ENCODE data around the gene TMEM89. TPM values are rescaled to one million over a fixed set of nuclear protein-coding genes. Genes with fewer than 3 reads are reported as not detected.

The TMEM89 gene
- total RNA-seq, 1 experiment from 2014 or later = not detected

GRCh38 chr3:48595075-48595525 is 26.5 kb downstream of the TMEM89 start, which contains the start of gene COL7A1:
Gene COL7A1 (minus strand): TSS chr3:48595329. CDS start chr3:48595159, 170 bp downstream.
- peak within 1 kb of the TSS; percentile 48 for H3K4me3 Mint-ChIP-seq (ENCODE audit: unreplicated experiment)
- DNase-seq (ENCODE audit: unreplicated experiment) = no peak

GRCh38 chr3:48594417-48595049 is 27.0 kb downstream of the TMEM89 start:
- ChIA-PET CTCF (interaction anchor here (0.5 to 1.0 kb wide), 3 partner anchors 14 to 72 kb away, joined by 3 to 7 read pairs (median 4); no protein-coding TSS in a partner anchor), POLR2A (interaction anchor here (1.0 to 8.9 kb wide), 5 partner anchors 15 to 122 kb away, joined by 3 to 93 read pairs (median 3); partner anchors contain the start of genes IP6K2, SLC26A6 and UQCRC1)
- DNase-seq (ENCODE audit: unreplicated experiment) = no peak
- no peak for TF ChIP-seq CTCF (IDR thresholded peaks at IDR 0.05; ENCODE audit: unreplicated experiment)
- peaks cover 29% of the 10 kb centered on the region for H3K36me3 Mint-ChIP-seq (ENCODE audit: insufficient read depth, unreplicated experiment)
- intact Hi-C loops (cut with micrococcal nuclease) = no loop called here
- BruUV-seq (replicated peaks) = TSS peak; percentile 21
- no peaks in the 10 kb centered on the region for H3K27me3 Mint-ChIP-seq (ENCODE audit: insufficient read depth, unreplicated experiment)
- H3K27ac Mint-ChIP-seq (ENCODE audit: low read depth, unreplicated experiment) = peak overlapping the region; percentile 59
- H3K9me3 Mint-ChIP-seq (ENCODE audit: unreplicated experiment) = no peaks in the 10 kb centered on the region
- H3K4me3 Mint-ChIP-seq (ENCODE audit: unreplicated experiment) = peak overlapping the region; percentile 48
- peaks cover 46% of the 10 kb centered on the region for H3K4me1 Mint-ChIP-seq (ENCODE audit: insufficient read depth, unreplicated experiment)

More at GRCh38 chr3:48595075-48595525, 26.5 kb downstream of the TMEM89 start, which contains the start of gene COL7A1:
- Mint-ChIP-seq H3K27ac (ENCODE audit: low read depth, unreplicated experiment) (peak within 1 kb of the TSS; percentile 68), H3K9me3 (ENCODE audit: unreplicated experiment) (no peaks in the 10 kb centered on the region), H3K4me1 (ENCODE audit: insufficient read depth, unreplicated experiment) (peaks cover 49% of the 10 kb centered on the region), H3K36me3 (ENCODE audit: insufficient read depth, unreplicated experiment) (peaks cover 28% of the 10 kb centered on the region), H3K27me3 (ENCODE audit: insufficient read depth, unreplicated experiment) (no peaks in the 10 kb centered on the region)
- no peak for TF ChIP-seq CTCF (IDR thresholded peaks at IDR 0.05; ENCODE audit: unreplicated experiment)
- POLR2A ChIA-PET = interaction anchor here (0.9 to 8.9 kb wide), 8 partner anchors 14 to 155 kb away, joined by 3 to 107 read pairs (median 4); partner anchors contain the start of genes CCDC51, IP6K2, PFKFB4 and SLC26A6
- CTCF ChIA-PET = interaction anchor here (0.5 to 1.0 kb wide), 3 partner anchors 14 to 71 kb away, joined by 3 to 7 read pairs (median 4); no protein-coding TSS in a partner anchor
- BruUV-seq (replicated peaks) = no TSS peak
- intact Hi-C loops (cut with micrococcal nuclease) = no loop called here

GRCh38 chr3:48593337-48593736 is 28.2 kb downstream of the TMEM89 start:
- H3K36me3 Mint-ChIP-seq (ENCODE audit: insufficient read depth, unreplicated experiment) = peaks cover 18% of the 10 kb centered on the region
- BruUV-seq (replicated peaks) = no TSS peak
- no peak for DNase-seq (ENCODE audit: unreplicated experiment)
- no peak overlapping the region for H3K4me3 Mint-ChIP-seq (ENCODE audit: unreplicated experiment)
- H3K27ac Mint-ChIP-seq (ENCODE audit: low read depth, unreplicated experiment) = no peak overlapping the region
- peaks cover 41% of the 10 kb centered on the region for H3K4me1 Mint-ChIP-seq (ENCODE audit: insufficient read depth, unreplicated experiment)
- intact Hi-C loops (cut with micrococcal nuclease) = no loop called here
- ChIA-PET POLR2A (no interaction called here), CTCF (interaction anchor here (0.6 kb wide), 1 partner anchor 420 kb away, joined by 6 read pairs; no protein-coding TSS in a partner anchor)
- no peak for TF ChIP-seq CTCF (IDR thresholded peaks at IDR 0.05; ENCODE audit: unreplicated experiment)
- H3K9me3 Mint-ChIP-seq (ENCODE audit: unreplicated experiment) = no peaks in the 10 kb centered on the region
- no peaks in the 10 kb centered on the region for H3K27me3 Mint-ChIP-seq (ENCODE audit: insufficient read depth, unreplicated experiment)

GRCh38 chr3:48592519-48593087 is 29.0 kb downstream of the TMEM89 start:
- Mint-ChIP-seq H3K4me3 (ENCODE audit: unreplicated experiment) (no peak overlapping the region), H3K27me3 (ENCODE audit: insufficient read depth, unreplicated experiment) (no peaks in the 10 kb centered on the region), H3K4me1 (ENCODE audit: insufficient read depth, unreplicated experiment) (peaks cover 34% of the 10 kb centered on the region), H3K27ac (ENCODE audit: low read depth, unreplicated experiment) (no peak overlapping the region), H3K9me3 (ENCODE audit: unreplicated experiment) (no peaks in the 10 kb centered on the region), H3K36me3 (ENCODE audit: insufficient read depth, unreplicated experiment) (peaks cover 25% of the 10 kb centered on the region)
- intact Hi-C loops (cut with micrococcal nuclease) = no loop called here
- no peak for TF ChIP-seq CTCF (IDR thresholded peaks at IDR 0.05; ENCODE audit: unreplicated experiment)
- DNase-seq (ENCODE audit: unreplicated experiment) = no peak
- POLR2A ChIA-PET = no interaction called here
- CTCF ChIA-PET = interaction anchor here (0.6 kb wide), 1 partner anchor 421 kb away, joined by 6 read pairs; no protein-coding TSS in a partner anchor
- BruUV-seq (replicated peaks) = no TSS peak
